CD4-positive, alpha-beta T cell treated with Interleukin-2 at 100 ng/mL for 4 hours (primary cell): Measurements from ENCODE around the gene CLEC4M.
A peak's percentile ranks its signal among the peaks of the same experiment; 100 is the strongest.
"Not testable (repeated sequence)": the region's sequence is repeated elsewhere in the genome, so short reads cannot be mapped to it uniquely, and the experiment has no call there.

ENCODE experiments used
- DNase-seq: peaks from one replicate; pipeline ENCODE4 v3.0.0-alpha.2; 2020; ENCODE audit warnings: low spot score

CLEC4M gene

GRCh38 chr19:7811989-7812388 is 48.9 kb downstream of the CLEC4M start:
- no peak for DNase-seq

GRCh38 chr19:7815325-7815724 is 52.3 kb downstream of the CLEC4M start:
- peak; percentile 3 for DNase-seq

- not testable (repeated sequence) for DNase-seq
Observed at GRCh38 chr19:7816040-7816439, 53.0 kb downstream of the CLEC4M start.

DNA sequence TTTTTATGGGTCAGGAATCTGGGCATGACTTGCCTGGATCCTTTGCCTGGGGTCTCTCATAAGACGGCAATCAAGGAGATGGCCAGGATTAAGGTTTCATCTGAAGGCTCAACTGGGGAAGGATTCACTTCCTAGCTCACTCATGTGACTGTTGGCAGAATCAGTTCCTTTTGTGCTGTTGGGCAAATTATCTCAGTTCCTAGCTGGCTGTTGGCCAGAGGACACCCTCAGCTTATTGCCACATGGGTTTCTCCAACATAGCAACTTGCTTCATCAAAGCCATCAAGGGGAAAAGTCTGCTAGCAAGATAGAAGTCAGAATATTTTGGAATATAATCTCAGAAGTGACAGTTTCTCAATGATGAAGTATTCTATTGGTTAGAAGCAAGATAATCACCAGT is 54.8 kb downstream of the CLEC4M start:
- no peak for DNase-seq

DNA sequence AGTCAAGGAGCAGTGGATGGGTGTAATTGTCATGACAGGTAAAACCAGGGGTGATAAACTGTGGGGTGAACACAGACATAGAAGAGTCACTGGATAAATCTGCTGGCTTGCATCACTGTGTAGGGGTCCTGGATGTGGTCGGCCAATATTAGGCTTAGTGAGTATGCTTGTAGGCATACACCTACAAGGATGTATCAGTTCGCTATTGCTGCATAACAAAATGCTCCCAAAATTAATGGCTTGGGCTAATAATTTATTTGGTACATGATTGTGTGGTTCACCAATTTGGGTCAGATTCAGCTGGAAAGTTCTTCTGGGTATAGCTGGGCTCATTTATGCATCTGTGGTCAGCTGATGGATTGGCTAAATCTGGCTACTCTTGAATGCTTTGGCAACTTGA is 55.8 kb downstream of the CLEC4M start:
- DNase-seq: no peak
